HG03520 (cell line): Measurements from ENCODE around the gene TIAM1.

ENCODE experiments used
- ATAC-seq: cut with Tn5 transposase; IDR thresholded peaks from one replicate; pipeline ENCODE4 v1.9.1; 2021; ENCODE audit warnings: mild to moderate bottlenecking, moderate library complexity; ENCODE audit not compliant: unreplicated experiment

Gene TIAM1

GRCh38 chr21:31218830-31219608 is 125.0 kb downstream of the TIAM1 start:
- no peak for ATAC-seq

GRCh38 chr21:31216206-31216605 is 127.9 kb downstream of the TIAM1 start:
- ATAC-seq: no peak

- no peak for ATAC-seq
These were observed 130.3 kb downstream of the TIAM1 start for GRCh38 chr21:31213787-31214186.

DNA sequence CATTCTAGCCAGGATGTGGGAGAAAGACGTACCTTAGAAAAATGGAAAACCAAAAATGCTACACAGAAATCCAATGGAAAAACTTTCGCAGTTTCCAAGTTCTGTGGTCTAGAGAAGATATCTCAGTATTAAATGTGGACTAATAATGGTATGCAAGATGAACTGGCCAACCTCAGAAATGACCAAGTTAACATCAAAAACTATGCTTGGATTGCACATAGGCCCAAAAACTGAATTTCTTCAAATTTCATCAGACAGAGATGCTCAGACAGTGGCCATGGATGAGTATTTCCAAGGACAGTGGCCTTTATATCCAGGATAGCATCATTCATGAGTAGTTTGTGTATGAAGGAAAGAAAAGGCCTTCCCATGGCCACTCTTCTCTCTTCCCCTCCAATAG is 132.2 kb downstream of the TIAM1 start:
- ATAC-seq: no peak

GRCh38 chr21:31205412-31205811 is 138.6 kb downstream of the TIAM1 start:
- no peak for ATAC-seq

- no peak for ATAC-seq
These were observed 139.3 kb downstream of the TIAM1 start for GRCh38 chr21:31204801-31205200.

DNA sequence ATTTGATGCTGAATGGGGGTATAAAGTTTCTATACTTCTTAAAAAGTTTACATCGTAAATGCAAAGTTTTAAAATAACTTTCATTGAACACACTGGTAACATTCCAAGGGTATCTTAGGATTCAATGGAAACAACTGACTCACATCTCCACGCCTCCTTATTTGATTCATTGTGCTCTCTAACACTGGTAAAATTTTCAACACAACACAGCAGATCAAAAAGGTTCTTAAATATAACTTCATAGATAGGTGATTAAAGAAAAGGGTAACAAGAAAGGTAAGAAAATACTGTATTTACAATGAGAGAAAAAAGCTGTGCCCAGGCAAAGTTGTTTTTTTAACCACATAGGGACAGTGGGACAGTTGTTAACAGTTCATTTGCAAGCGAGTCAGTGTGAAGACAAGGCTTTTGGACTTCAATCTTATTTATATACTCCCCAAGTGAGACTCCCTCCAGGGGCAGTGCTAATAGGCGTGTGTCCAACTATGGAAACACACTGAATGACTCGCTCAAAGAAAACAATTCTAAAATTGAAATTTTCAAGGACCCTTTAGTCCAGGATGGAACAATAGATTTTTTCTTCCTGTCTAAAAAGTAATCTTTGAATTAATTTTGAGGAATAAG is 140.5 kb downstream of the TIAM1 start:
- no peak for ATAC-seq

DNA sequence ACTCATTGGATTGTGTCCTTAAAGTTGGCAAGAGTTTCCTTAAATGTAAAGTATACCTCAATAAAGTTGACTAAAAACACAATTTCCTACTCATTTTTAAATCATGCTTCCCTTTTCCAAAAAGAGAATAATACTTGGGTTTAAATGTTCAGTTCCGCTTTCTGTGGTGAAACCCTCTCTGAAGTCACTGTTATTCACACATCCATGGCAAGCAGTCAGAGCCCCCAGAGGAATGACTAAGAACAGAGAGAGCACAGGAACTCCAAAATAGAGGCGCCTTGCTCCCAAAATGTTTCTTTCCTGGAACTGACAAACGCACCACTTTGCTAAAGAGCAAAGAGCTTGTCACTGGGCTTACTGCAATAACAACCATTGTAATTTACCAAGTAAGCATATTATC is 142.5 kb downstream of the TIAM1 start:
- ATAC-seq: no peak

GRCh38 chr21:31201144-31201543 is 142.9 kb downstream of the TIAM1 start:
- ATAC-seq: no peak

DNA sequence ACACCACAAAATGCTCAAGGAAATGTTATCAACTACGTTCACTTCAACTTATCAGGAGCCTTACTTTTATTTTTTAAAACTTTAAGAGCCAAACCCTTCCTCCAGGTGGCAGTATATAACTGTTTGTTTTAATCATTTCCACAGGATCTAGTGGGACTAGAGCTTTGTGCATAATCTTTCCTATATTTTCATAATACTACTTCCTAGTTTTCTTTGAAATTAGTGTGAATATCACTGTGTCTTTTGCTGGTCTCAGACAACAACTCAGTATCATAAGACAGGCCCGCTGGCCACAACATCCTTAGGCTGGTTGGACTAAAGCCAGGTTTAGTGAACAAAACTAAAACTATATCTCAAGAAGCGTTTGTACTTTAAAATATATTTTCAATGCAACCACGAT is 145.5 kb downstream of the TIAM1 start:
- ATAC-seq: no peak

DNA sequence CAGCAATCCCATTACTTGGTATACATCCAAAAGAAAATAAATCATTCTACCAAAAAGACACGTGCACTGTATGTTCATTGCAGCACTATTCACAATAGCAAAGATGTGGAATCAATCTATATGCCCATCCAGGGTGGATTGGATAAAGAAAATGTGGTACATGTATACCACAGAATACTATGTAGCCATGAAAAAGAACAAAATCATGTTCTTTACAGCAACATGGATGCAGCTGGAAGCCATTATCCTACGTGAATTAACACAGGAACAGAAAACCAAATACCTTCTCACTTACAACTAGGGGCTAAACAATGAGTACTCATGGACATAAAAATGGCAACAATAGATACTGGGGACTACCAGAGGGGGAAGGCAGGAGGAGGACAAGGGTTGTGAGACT is 147.3 kb downstream of the TIAM1 start:
- ATAC-seq: no peak

- peak; percentile 55 for ATAC-seq
These were observed 148.6 kb downstream of the TIAM1 start for GRCh38 chr21:31195334-31196015.

GRCh38 chr21:31194510-31195293 is 149.4 kb downstream of the TIAM1 start:
- no peak for ATAC-seq

DNA sequence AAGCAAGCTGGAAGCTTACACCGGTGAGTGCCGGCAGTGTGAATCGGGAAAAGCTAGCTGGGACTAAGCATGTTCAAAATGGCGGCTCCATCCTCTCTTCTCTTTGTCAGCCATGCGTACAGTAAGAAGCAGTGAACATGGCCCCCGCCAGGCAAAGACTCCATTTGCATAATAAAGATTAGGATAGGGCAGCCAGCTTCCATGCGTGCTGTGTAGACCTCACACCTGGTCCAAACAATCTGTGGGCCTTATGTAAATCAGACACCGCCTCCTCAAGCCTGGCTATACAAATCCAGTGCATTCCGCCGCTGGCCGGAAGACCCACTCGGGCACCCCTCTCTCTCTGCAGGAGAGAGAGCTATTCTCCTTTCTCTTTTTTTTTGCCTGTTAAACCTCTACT is 150.3 kb downstream of the TIAM1 start:
- no peak for ATAC-seq

- ATAC-seq: no peak
These were observed 152.5 kb downstream of the TIAM1 start for GRCh38 chr21:31191553-31191952.

- no peak for ATAC-seq
These were observed 153.5 kb downstream of the TIAM1 start for GRCh38 chr21:31190516-31190915.

DNA sequence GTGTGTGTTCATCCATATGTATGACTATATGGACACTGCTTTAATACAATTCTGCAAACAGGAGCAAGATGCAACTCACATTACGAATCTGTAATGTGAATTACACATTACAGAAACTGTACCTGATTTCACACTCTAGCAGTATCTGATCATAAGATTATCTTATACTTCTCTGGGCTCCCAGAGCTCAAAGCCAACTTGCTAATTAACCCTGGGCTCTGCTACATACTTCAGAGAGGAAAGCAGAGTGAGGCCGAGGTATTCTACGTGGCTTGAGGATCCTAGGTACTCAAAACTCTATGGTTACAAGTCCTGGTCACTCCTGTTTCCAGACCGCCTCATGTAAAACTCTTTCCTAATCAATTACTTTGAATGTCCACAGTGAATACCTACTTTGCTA is 156.6 kb downstream of the TIAM1 start:
- no peak for ATAC-seq

DNA sequence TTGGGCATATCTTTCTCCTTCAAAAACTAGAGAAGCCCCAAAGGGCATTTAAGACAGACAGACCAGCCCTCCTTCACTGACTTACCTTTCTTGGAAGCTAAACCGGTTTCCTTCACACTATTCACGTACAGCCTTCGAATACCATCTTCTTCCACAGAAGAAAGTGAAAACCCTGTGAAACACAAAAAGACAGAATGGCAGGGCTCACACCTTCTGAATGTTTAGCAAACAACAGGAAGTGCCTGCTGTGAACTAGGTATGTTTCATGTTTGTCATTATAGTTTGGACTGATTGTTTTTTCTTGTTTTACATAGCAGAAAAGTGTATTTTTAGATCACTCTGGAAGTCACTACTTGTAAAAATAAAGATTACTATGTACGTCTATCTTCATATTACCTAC is 157.1 kb downstream of the TIAM1 start:
- no peak for ATAC-seq

DNA sequence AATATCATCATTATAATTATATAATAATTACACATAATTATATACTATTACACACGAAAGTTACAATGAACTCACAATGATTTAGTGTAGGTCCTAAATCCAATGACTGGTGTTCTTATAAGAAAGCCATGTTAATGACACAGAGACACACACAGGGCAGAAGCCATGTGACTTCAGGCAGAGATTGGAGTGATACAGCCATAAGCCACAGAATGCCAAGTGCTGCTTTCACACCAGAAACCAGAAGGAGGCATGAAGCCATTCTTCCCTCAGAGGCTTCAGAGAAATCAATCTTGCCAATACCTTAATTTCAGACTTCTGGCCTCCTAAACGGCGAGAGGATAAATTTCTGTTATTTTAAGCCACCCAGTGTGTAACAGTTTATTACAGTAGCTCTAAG is 158.4 kb downstream of the TIAM1 start:
- no peak for ATAC-seq

DNA sequence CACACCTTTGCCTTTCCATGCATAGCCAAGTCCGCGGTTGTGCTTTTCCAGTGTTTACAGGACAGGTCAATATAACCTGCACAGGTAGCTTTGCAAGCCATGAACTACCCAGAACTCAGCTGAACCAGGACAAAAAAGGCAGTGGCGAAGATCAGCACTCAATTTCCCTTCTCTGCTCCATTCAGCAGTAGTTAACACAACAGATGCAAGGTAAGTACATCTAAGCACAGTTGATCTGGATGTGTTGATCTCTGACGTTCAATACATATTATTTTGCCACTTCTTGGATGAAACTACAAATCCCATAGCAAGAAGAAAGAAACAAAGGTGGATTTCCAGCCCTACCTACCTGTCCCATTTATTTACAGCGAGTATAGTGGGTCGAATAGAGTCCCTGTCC is 159.2 kb downstream of the TIAM1 start:
- ATAC-seq: no peak

DNA sequence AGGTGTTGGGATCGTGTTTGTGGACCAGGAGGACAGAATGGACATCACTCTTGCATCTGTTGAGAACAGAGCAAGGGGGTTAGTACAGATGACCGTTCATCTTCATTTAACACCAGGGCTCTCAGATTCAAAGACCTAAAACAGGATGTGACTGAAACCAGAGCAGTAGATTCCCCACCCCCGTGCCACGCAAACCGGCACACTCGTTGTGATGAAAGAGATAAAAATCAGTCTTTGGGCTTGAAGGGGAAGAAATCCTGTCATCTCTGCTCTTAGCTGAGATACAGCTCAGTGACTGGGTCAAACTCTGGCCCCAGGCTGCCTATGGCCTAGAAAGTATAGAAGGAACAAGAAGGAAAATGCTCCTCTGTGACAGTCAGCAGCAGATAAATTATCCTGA is 159.6 kb downstream of the TIAM1 start:
- no peak for ATAC-seq
